Measurements from ENCODE around the gene TRNP1. TPM values are rescaled to one million over a fixed set of nuclear protein-coding genes. Genes with fewer than 3 reads are reported as not detected.

TRNP1 gene
- total RNA-seq, 1 donor from 2014 or later: 19.2 TPM

- Histone ChIP-seq H4K20me1 (ENCODE audit: insufficient read depth, low read length) (no peaks in the 10 kb centered on the region), H3K27me3 (ENCODE audit: insufficient read depth, low read length) (peaks cover 8% of the 10 kb centered on the region), H3K9me3 (ENCODE audit: insufficient read depth, low read depth, low read length) (no peaks in the 10 kb centered on the region), H2AFZ (ENCODE audit: low read depth, low read length) (no peak overlapping the region), H3K36me3 (ENCODE audit: insufficient read depth, low read length) (no peaks in the 10 kb centered on the region), H3K79me2 (ENCODE audit: insufficient read depth, low read length) (no peaks in the 10 kb centered on the region), H3K4me1 (ENCODE audit: insufficient read depth, low read length) (peaks cover 6% of the 10 kb centered on the region), H3K4me3 (ENCODE audit: insufficient read depth, low read depth, low read length) (no peak overlapping the region), H3K27ac (ENCODE audit: low read depth, low read length) (no peak overlapping the region), H3K9ac (ENCODE audit: low read length) (no peak overlapping the region), H3K4me2 (ENCODE audit: low read length) (no peak overlapping the region)
- H3K27me3 Mint-ChIP-seq (ENCODE audit: low read depth, unreplicated experiment): peaks cover 30% of the 10 kb centered on the region
- DNase-seq (ENCODE audit: low read depth): no peak
- H3K36me3 Mint-ChIP-seq (ENCODE audit: low read depth, unreplicated experiment): no peaks in the 10 kb centered on the region
- no peak overlapping the region for H3K4me3 Mint-ChIP-seq (ENCODE audit: unreplicated experiment)
- TF ChIP-seq CTCF (IDR thresholded peaks at IDR 0.05; ENCODE audit: insufficient read depth, low read depth, low read length) (no peak), EZH2 (IDR thresholded peaks at IDR 0.05; ENCODE audit: insufficient read depth, low read length) (no peak)
- no peak overlapping the region for H3K27ac Mint-ChIP-seq (ENCODE audit: unreplicated experiment)
- peaks cover 8% of the 10 kb centered on the region for H3K4me1 Mint-ChIP-seq (ENCODE audit: low read depth, unreplicated experiment)
- no peak for FAIRE-seq
- no peaks in the 10 kb centered on the region for H3K9me3 Mint-ChIP-seq (ENCODE audit: unreplicated experiment)
Measured at GRCh38 chr1:26970810-26971209, 22.7 kb upstream of the TRNP1 start.

- Mint-ChIP-seq H3K9me3 (ENCODE audit: unreplicated experiment) (no peaks in the 10 kb centered on the region), H3K4me3 (ENCODE audit: unreplicated experiment) (no peak overlapping the region), H3K36me3 (ENCODE audit: low read depth, unreplicated experiment) (no peaks in the 10 kb centered on the region), H3K27ac (ENCODE audit: unreplicated experiment) (no peak overlapping the region), H3K27me3 (ENCODE audit: low read depth, unreplicated experiment) (peaks cover 29% of the 10 kb centered on the region), H3K4me1 (ENCODE audit: low read depth, unreplicated experiment) (peaks cover 8% of the 10 kb centered on the region)
- Histone ChIP-seq H2AFZ (ENCODE audit: low read depth, low read length) (no peak overlapping the region), H3K27ac (ENCODE audit: low read depth, low read length) (no peak overlapping the region), H3K4me2 (ENCODE audit: low read length) (no peak overlapping the region), H3K9ac (ENCODE audit: low read length) (no peak overlapping the region), H4K20me1 (ENCODE audit: insufficient read depth, low read length) (no peaks in the 10 kb centered on the region), H3K27me3 (ENCODE audit: insufficient read depth, low read length) (peaks cover 7% of the 10 kb centered on the region), H3K36me3 (ENCODE audit: insufficient read depth, low read length) (no peaks in the 10 kb centered on the region), H3K79me2 (ENCODE audit: insufficient read depth, low read length) (no peaks in the 10 kb centered on the region), H3K9me3 (ENCODE audit: insufficient read depth, low read depth, low read length) (no peaks in the 10 kb centered on the region), H3K4me3 (ENCODE audit: insufficient read depth, low read depth, low read length) (no peak overlapping the region), H3K4me1 (ENCODE audit: insufficient read depth, low read length) (peaks cover 6% of the 10 kb centered on the region)
- TF ChIP-seq EZH2 (IDR thresholded peaks at IDR 0.05; ENCODE audit: insufficient read depth, low read length): no peak
- TF ChIP-seq CTCF (IDR thresholded peaks at IDR 0.05; ENCODE audit: insufficient read depth, low read depth, low read length): no peak
- no peak for FAIRE-seq
- DNase-seq (ENCODE audit: low read depth): no peak
Measured at GRCh38 chr1:26971590-26971989, 21.9 kb upstream of the TRNP1 start.

- H3K4me2 ChIP-seq (ENCODE audit: low read length): peak overlapping the region; percentile 25
- TF ChIP-seq CTCF (IDR thresholded peaks at IDR 0.05; ENCODE audit: insufficient read depth, low read depth, low read length): no peak
- TF ChIP-seq EZH2 (IDR thresholded peaks at IDR 0.05; ENCODE audit: insufficient read depth, low read length): no peak
- H3K9me3 ChIP-seq (ENCODE audit: insufficient read depth, low read depth, low read length): no peaks in the 10 kb centered on the region
- DNase-seq (ENCODE audit: low read depth): no peak
- peaks cover 6% of the 10 kb centered on the region for H3K4me1 ChIP-seq (ENCODE audit: insufficient read depth, low read length)
- FAIRE-seq: no peak
- H3K27me3 ChIP-seq (ENCODE audit: insufficient read depth, low read length): peaks cover 6% of the 10 kb centered on the region
- H3K27me3 Mint-ChIP-seq (ENCODE audit: low read depth, unreplicated experiment): peaks cover 26% of the 10 kb centered on the region
- no peaks in the 10 kb centered on the region for H3K9me3 Mint-ChIP-seq (ENCODE audit: unreplicated experiment)
- H2AFZ ChIP-seq (ENCODE audit: low read depth, low read length): peak overlapping the region; percentile 14
- no peaks in the 10 kb centered on the region for H3K79me2 ChIP-seq (ENCODE audit: insufficient read depth, low read length)
- H4K20me1 ChIP-seq (ENCODE audit: insufficient read depth, low read length): no peaks in the 10 kb centered on the region
- H3K4me1 Mint-ChIP-seq (ENCODE audit: low read depth, unreplicated experiment): peaks cover 8% of the 10 kb centered on the region
- H3K27ac Mint-ChIP-seq (ENCODE audit: unreplicated experiment): no peak overlapping the region
- no peak overlapping the region for H3K4me3 Mint-ChIP-seq (ENCODE audit: unreplicated experiment)
- H3K36me3 ChIP-seq (ENCODE audit: insufficient read depth, low read length): no peaks in the 10 kb centered on the region
- H3K27ac ChIP-seq (ENCODE audit: low read depth, low read length): no peak overlapping the region
- no peak overlapping the region for H3K4me3 ChIP-seq (ENCODE audit: insufficient read depth, low read depth, low read length)
- H3K9ac ChIP-seq (ENCODE audit: low read length): no peak overlapping the region
- H3K36me3 Mint-ChIP-seq (ENCODE audit: low read depth, unreplicated experiment): no peaks in the 10 kb centered on the region
Measured at GRCh38 chr1:26972390-26972789, 21.1 kb upstream of the TRNP1 start.

Data from astrocyte (in vitro differentiated cells and primary cell).